Activated CD8-positive, alpha-beta memory T cell treated with anti-CD3 and anti-CD28 coated beads for 36 hours (primary cell): Measurements from ENCODE around the gene RAPGEF2. TPM values are rescaled to one million over a fixed set of nuclear protein-coding genes. Genes with fewer than 3 reads are reported as not detected.
"Not testable (repeated sequence)": the region's sequence is repeated elsewhere in the genome, so short reads cannot be mapped to it uniquely, and the experiment has no call there.

Experiments used
- CTCF ChIA-PET: fragments of 350-600 bp; sonication (Branson Sonifier 250); formaldehyde crosslinking; loops from one replicate; lab custom pipeline; 2021; ENCODE audit warnings: antibody characterized with exemption; lab: Charles Lee
- POLR2A ChIA-PET: fragments of 350-600 bp; sonication (Branson Sonifier 250); formaldehyde crosslinking; loops from one replicate; lab custom pipeline; 2021; ENCODE audit warnings: antibody characterized with exemption; lab: Charles Lee
- total RNA-seq, 2 experiments: library from RNA; stranded (reverse); gene quantifications; one replicate each; pipeline ENCODE4 v1.2.3, GENCODE V29; 2021

The RAPGEF2 gene
- total RNA-seq, 2 experiments from 2014 or later, result 33.1 to 34.6 TPM

GRCh38 chr4:159216834-159217233 lies 114.0 kb downstream of the RAPGEF2 start:
- ChIA-PET CTCF (no interaction called here), POLR2A (no interaction called here)

GRCh38 chr4:159219862-159220261 lies 117.0 kb downstream of the RAPGEF2 start:
- ChIA-PET CTCF (no interaction called here), POLR2A (no interaction called here)

DNA sequence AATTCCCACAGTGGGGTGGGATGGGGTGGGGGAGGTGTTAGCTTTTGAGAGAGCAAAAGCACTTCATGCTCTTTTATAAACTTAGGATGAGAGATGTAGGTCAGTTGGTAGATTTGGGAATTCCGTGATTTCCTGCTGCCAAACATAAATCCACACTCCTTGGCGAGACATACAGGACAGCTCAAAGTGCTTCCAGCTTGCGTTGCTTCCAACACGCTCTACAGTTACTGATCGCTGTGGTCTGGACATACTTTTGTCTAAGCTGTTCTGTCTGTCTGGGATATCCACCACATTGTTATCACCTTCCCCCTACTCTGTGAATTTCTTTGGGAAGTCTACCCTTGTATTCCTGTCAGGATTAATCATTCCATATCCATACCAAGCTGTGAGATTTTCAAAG lies 117.5 kb downstream of the RAPGEF2 start:
- ChIA-PET POLR2A (no interaction called here), CTCF (no interaction called here)

DNA sequence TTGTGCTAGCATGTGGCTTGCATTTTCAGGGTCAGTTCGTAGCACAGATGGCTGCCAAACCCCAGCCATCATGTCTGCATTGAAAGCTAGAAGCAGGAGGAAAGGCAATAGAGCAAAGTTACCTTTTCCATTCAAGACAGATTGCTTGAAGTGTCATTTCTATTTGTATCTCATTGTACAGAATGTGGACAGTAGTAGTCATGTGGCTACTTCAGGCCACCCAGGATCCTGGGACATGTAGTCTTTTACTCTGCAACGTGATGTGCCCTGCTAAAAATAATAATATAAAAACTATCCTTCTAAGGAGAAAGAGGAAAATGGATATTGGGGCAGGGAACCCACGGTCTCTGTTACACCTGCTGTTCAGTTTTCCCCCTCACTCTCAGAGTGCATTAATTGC lies 118.4 kb downstream of the RAPGEF2 start:
- CTCF ChIA-PET, result no interaction called here
- POLR2A ChIA-PET, result no interaction called here

GRCh38 chr4:159222043-159222552 lies 119.2 kb downstream of the RAPGEF2 start:
- ChIA-PET CTCF (no interaction called here), POLR2A (no interaction called here)

- POLR2A ChIA-PET, result no interaction called here
- CTCF ChIA-PET, result no interaction called here
Measured at GRCh38 chr4:159224408-159224807, 121.5 kb downstream of the RAPGEF2 start.

DNA sequence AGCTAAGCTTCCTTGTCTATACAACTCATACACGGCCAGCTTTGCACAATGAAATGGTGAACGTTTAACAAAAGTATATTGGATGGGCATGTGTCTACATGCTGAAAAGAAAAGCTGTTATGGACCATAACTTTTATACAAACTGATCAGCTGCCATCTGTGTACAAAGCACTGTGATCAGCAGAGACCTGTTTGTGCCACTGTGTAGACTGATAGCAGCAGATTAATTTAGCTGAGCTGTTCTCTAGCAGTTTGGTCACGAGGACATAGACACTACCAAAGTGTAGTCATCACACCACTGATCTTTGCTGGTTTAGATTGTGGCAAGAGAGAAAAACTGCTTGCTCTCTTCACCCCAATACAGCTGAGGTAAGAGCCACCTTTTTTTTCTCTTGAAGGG lies 124.5 kb downstream of the RAPGEF2 start:
- POLR2A ChIA-PET, result no interaction called here
- CTCF ChIA-PET, result no interaction called here

DNA sequence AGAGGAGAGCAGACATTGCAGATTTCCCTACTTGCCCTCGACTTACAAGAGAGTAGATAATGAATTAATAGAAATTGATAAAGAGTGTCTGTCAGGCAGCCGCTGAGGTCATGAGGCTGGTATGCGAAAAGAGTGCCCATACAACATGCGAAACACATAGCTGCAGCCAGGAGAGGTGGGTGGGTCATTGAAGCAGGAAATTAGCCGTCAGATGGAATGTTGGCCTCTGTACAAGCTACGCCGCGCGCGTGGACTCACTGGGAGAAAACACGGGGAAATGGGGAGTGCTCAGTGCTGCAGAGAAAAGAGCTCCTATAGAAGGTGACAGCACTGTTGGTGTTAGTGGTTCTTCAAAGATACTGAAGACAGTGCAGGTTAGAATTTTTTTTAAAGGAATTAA lies 125.1 kb downstream of the RAPGEF2 start:
- ChIA-PET POLR2A (no interaction called here), CTCF (no interaction called here)

DNA sequence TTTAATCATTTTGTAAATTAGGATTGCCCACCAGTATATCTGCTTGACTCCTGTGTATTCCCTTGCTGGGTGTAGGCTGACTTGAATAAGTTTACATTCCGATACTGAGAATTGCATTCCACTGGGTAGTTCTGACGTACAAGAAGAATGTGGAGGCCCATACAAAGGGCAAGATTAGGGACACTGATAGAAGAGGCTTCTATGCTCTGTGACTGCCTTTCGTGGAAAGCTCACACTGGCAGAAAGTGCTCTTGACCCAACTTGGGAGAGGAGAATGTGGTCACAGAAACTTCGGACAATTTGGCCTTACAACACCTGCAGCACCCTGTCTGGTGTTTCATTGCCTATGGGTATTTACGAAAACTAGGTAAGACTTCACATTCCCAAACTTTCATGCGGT lies 126.3 kb downstream of the RAPGEF2 start:
- POLR2A ChIA-PET, result no interaction called here
- CTCF ChIA-PET, result no interaction called here

DNA sequence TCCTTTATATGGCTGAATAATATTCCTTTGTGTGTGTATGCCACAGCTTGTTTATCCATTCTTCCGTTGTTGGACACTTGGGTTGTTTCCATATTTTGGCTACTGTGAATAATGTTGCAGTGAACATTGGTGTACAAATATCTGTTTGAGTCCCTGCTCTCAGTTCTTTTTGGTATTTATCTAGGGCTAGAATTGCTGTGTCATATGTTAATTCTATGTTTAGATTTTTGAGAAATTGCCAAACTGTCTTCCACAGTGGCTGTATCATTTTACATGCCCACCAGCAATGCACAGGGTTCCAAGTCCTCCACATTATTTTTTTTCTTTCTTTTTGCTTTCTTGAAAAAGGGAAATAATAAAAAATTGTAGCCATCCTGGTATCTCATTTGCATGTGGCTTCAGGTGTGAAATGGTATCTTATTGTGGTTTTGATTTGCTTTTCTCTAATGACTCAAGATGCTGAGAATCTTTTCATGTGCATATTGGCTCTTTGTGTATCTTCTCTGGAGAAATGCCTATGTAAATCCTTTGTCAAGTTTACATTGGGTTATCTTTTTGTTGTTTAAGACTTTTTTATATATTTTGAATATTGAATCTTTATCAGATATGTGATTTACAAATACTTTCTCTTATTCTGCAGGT lies 129.7 kb downstream of the RAPGEF2 start:
- CTCF ChIA-PET, result no interaction called here

DNA sequence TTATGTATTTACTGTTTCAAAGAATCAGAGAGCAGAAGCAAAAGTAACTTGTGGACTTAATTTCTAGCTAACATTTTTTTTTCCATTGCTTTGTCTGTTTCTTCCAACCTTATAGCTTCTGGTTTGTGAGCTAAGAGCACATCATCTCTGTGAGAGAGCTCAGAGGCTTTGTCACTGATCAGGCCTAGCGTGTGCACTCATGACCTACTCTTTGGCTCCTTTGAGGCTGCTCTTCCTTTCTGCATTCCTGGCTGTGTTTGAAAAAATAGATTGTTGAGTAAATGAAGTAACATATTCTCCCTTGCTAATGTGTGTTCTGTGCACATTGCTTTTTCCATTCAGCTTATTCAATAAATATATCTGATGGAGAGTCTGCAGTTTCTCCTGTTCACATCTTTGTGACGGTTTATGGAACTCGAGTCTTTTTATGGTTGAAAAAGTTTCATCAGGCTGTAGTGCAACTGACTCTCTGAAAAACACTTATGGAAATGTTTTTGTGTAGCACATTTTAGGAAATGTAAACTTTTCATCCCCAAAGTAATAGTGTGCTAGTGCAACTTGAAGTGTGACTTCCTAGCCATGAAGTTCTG lies 133.0 kb downstream of the RAPGEF2 start:
- POLR2A ChIA-PET, result no interaction called here
- CTCF ChIA-PET, result no interaction called here

More for the DNA sequence above, 129.7 kb downstream of the RAPGEF2 start:
- POLR2A ChIA-PET, result no interaction called here

- POLR2A ChIA-PET, result no interaction called here
- CTCF ChIA-PET, result interaction anchor here (0.8 kb wide), 1 partner anchor 23 kb away, joined by 3 read pairs; no protein-coding TSS in a partner anchor
Measured at GRCh38 chr4:159237975-159238374, 135.1 kb downstream of the RAPGEF2 start.

DNA sequence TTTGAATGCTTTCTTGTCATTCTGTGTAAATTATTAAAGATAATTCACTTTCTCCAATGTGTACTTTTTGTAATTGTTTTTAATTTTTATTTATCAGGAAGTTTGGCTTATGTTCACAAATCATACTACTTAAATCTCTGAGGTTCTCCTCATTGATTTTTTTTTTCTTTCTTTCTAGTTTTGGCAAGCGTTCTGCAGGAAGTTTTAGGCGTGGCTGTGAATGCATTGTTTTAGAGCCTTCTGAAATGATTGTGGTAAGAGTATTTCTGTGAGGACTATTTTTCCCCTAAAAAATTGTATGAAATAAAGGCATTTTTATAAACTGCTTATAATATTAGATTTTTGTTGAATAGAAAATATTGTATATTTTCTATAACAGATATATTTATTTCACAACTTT lies 135.8 kb downstream of the RAPGEF2 start:
- CTCF ChIA-PET, result no interaction called here
- POLR2A ChIA-PET, result no interaction called here

GRCh38 chr4:159239629-159240028 lies 136.8 kb downstream of the RAPGEF2 start:
- POLR2A ChIA-PET, result no interaction called here
- CTCF ChIA-PET, result no interaction called here

DNA sequence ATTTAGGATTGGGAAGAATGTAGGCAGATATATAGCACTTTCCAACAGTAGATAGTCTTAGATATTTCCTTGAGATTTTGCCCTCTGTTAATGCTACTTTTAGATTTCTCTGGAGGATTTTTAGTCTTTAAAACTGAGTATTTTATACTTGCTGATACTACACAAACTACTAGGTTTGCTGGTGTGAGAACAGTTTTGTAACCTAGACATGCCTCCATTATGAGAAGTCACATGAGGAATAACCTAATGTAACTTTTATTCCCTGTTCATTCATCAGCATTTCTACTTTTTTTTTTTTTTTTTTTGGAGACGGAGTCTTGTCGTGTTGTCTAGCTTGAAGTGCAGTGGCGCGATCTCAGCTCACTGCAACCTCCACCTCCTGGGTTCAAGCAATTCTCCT lies 137.2 kb downstream of the RAPGEF2 start:
- POLR2A ChIA-PET, result no interaction called here
- CTCF ChIA-PET, result no interaction called here

- POLR2A ChIA-PET, result no interaction called here
- CTCF ChIA-PET, result no interaction called here
Measured at GRCh38 chr4:159240687-159241086, 137.8 kb downstream of the RAPGEF2 start.

DNA sequence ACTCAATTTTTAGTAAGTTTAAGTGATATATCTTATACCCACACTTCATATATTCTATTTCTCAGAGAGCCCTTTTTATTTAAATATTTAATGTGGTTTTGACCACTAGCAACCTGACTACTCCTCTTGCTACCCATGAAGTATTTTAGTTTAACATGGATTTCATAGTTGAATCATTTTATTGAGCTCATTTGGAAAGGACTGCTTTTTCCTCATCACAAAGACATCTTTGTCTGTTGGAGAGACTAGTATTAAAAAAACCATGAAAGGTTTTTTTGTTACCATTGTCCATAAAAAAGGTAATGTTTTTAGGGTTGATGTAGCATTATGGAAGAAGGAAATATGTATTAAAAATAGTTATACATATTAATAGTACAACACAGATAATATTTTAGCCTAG lies 139.5 kb downstream of the RAPGEF2 start:
- POLR2A ChIA-PET, result no interaction called here
- CTCF ChIA-PET, result interaction anchor here (1.0 kb wide), 1 partner anchor 11 kb away, joined by 3 read pairs; no protein-coding TSS in a partner anchor

- ChIA-PET POLR2A (interaction anchor here (0.6 to 1.0 kb wide), 2 partner anchors 28 to 140 kb away, joined by 3 read pairs; no protein-coding TSS in a partner anchor), CTCF (interaction anchor here (0.6 kb wide), 1 partner anchor 272 kb away, joined by 4 read pairs; no protein-coding TSS in a partner anchor)
Measured at GRCh38 chr4:159248384-159249178, 145.7 kb downstream of the RAPGEF2 start.

- POLR2A ChIA-PET, result no interaction called here
- CTCF ChIA-PET, result no interaction called here
Measured at GRCh38 chr4:159250751-159251325, 148.0 kb downstream of the RAPGEF2 start.

- CTCF ChIA-PET, POLR2A ChIA-PET: not testable (repeated sequence)
Measured at GRCh38 chr4:159251580-159251979, 148.7 kb downstream of the RAPGEF2 start.
